Colon (tissue), 2 donors: ENCODE results near the gene ZNF320.
"Not testable (repeated sequence)": the region's sequence is repeated elsewhere in the genome, so short reads cannot be mapped to it uniquely, and the experiment has no call there.

ENCODE experiments used
- FAIRE-seq: peaks from 2 replicates; lab custom pipeline; 2012; peaks lifted over from hg19 to GRCh38; lab: Jason Lieb, UNC
- donor health status: control.
- donor health status: control.

Gene ZNF320

GRCh38 chr19:52897138-52897935, at the start of gene ZNF320:
TSS of gene ZNF320 (minus strand) at chr19:52897635. CDS start at chr19:52890255, 7,380 bp downstream.
- no peak for FAIRE-seq

- FAIRE-seq, result no peak
These were observed 49.2 kb upstream of the ZNF320 start for GRCh38 chr19:52946322-52947310.

GRCh38 chr19:52945652-52946321, 48.4 kb upstream of the ZNF320 start:
- no peak for FAIRE-seq

GRCh38 chr19:52944703-52945493, 47.5 kb upstream of the ZNF320 start:
- FAIRE-seq, result not testable (repeated sequence)

- no peak for FAIRE-seq
These were observed 46.6 kb upstream of the ZNF320 start for GRCh38 chr19:52943884-52944643.

- no peak for FAIRE-seq
These were observed 45.9 kb upstream of the ZNF320 start for GRCh38 chr19:52943134-52943883.

- no peak for FAIRE-seq
These were observed 45.1 kb upstream of the ZNF320 start for GRCh38 chr19:52942386-52943133.

- FAIRE-seq, result no peak
These were observed 44.5 kb upstream of the ZNF320 start for GRCh38 chr19:52941941-52942385.

GRCh38 chr19:52941523-52941922, 44.1 kb upstream of the ZNF320 start:
- FAIRE-seq, result not testable (repeated sequence)

- not testable (repeated sequence) for FAIRE-seq
These were observed 43.5 kb upstream of the ZNF320 start for GRCh38 chr19:52940905-52941304.

GRCh38 chr19:52938761-52939160, 41.3 kb upstream of the ZNF320 start:
- FAIRE-seq, result no peak

- no peak for FAIRE-seq
These were observed 39.5 kb upstream of the ZNF320 start for GRCh38 chr19:52936954-52937325.

GRCh38 chr19:52936151-52936953, 38.9 kb upstream of the ZNF320 start:
- FAIRE-seq, result no peak

GRCh38 chr19:52935434-52935833, 38.0 kb upstream of the ZNF320 start:
- no peak for FAIRE-seq

GRCh38 chr19:52924641-52925040, 27.2 kb upstream of the ZNF320 start:
- FAIRE-seq, result not testable (repeated sequence)

GRCh38 chr19:52923778-52924593, 26.6 kb upstream of the ZNF320 start:
- FAIRE-seq, result no peak
